ENCODE data around the gene ARVCF. TPM values are rescaled to one million over a fixed set of nuclear protein-coding genes. Genes with fewer than 3 reads are reported as not detected.

The ARVCF gene
- total and polyA plus RNA-seq, 8 donors = 18.2 to 40.3 (median 24.4) TPM

GRCh38 chr22:20039683-20040325, 23.2 kb upstream of the ARVCF start:
- Histone ChIP-seq H3K27ac (no peak overlapping the region), H3K4me1 (no peaks in the 10 kb centered on the region), H3K4me3 (no peak overlapping the region), H3K27me3 (no peaks in the 10 kb centered on the region), H3K36me3 (peaks cover 0 to 90% of the 10 kb centered on the region in 2 donors), H3K9me3 (no peaks in the 10 kb centered on the region)
- TF ChIP-seq CTCF (IDR thresholded peaks at IDR 0.05) = no peak
- intact Hi-C loops (cut with DNase I) = no loop called here
- ATAC-seq = no peak
- DNase-seq = no peak

- DNase-seq = no peak
- Histone ChIP-seq H3K36me3 (peaks cover 0 to 86% of the 10 kb centered on the region in 2 donors), H3K4me1 (no peaks in the 10 kb centered on the region), H3K4me3 (no peak overlapping the region), H3K27ac (no peak overlapping the region), H3K9me3 (no peaks in the 10 kb centered on the region), H3K27me3 (no peaks in the 10 kb centered on the region)
- TF ChIP-seq CTCF (IDR thresholded peaks at IDR 0.05) = no peak
- no peak for ATAC-seq
- intact Hi-C loops (cut with DNase I) = no loop called here
Observed at GRCh38 chr22:20038574-20038973, 22.0 kb upstream of the ARVCF start.

GRCh38 chr22:20037419-20037818, 20.8 kb upstream of the ARVCF start:
- Histone ChIP-seq H3K27ac (no peak overlapping the region), H3K4me1 (peaks cover 0 to 9% of the 10 kb centered on the region in 2 donors), H3K9me3 (no peaks in the 10 kb centered on the region), H3K27me3 (no peaks in the 10 kb centered on the region), H3K36me3 (peaks cover 0 to 82% of the 10 kb centered on the region in 2 donors), H3K4me3 (no peak overlapping the region)
- intact Hi-C loops (cut with DNase I) = no loop called here
- no peak for DNase-seq
- no peak for ATAC-seq
- no peak for TF ChIP-seq CTCF (IDR thresholded peaks at IDR 0.05)

- H3K27me3 ChIP-seq = no peaks in the 10 kb centered on the region
- no peak overlapping the region for H3K4me3 ChIP-seq
- no peak for DNase-seq
- H3K36me3 ChIP-seq = peaks cover 0 to 82% of the 10 kb centered on the region in 2 donors
- ATAC-seq = no peak
- intact Hi-C loops (cut with DNase I) = no loop called here
- no peaks in the 10 kb centered on the region for H3K9me3 ChIP-seq
- no peak for TF ChIP-seq CTCF (IDR thresholded peaks at IDR 0.05)
- H3K27ac ChIP-seq = no peak overlapping the region
- peaks cover 0 to 15% of the 10 kb centered on the region in 2 donors for H3K4me1 ChIP-seq
Observed at GRCh38 chr22:20036535-20037392, 20.1 kb upstream of the ARVCF start.

- Histone ChIP-seq H3K4me1 (peaks cover 0 to 21% of the 10 kb centered on the region in 2 donors), H3K36me3 (peaks cover 0 to 81% of the 10 kb centered on the region in 2 donors), H3K27ac (no peak overlapping the region), H3K27me3 (no peaks in the 10 kb centered on the region), H3K9me3 (no peaks in the 10 kb centered on the region), H3K4me3 (no peak overlapping the region)
- no peak for DNase-seq
- no peak for ATAC-seq
- TF ChIP-seq CTCF (IDR thresholded peaks at IDR 0.05) = no peak
- intact Hi-C loops (cut with DNase I) = no loop called here
Observed at GRCh38 chr22:20036084-20036482, 19.5 kb upstream of the ARVCF start.
